Hepatocyte (in vitro differentiated cells): Measurements from ENCODE around the gene SSBP3. TPM values are rescaled to one million over a fixed set of nuclear protein-coding genes. Genes with fewer than 3 reads are reported as not detected.

Experiments
- DNase-seq: peaks from one replicate; pipeline ENCODE4 v3.0.0-alpha.2; 2016; ENCODE audit warnings: low spot score
- H2AFZ ChIP-seq: fragments of 200-600 bp; sonication (generic); 2 replicates; pipeline ENCODE4 v1.6.0; 2016; ENCODE audit warnings: antibody characterized with exemption, mild to moderate bottlenecking
- H3K27ac ChIP-seq: fragments of 200-600 bp; sonication (generic); 2 replicates; pipeline ENCODE4 v1.5.1; 2016; ENCODE audit warnings: mild to moderate bottlenecking
- H3K27me3 ChIP-seq: fragments of 200-600 bp; sonication (generic); 2 replicates; pipeline ENCODE4 v1.6.1; 2016
- H3K36me3 ChIP-seq: fragments of 200-600 bp; sonication (generic); replicated peaks from 2 replicates; pipeline ENCODE4 v1.5.1; 2016; ENCODE audit warnings: low read depth; ENCODE audit not compliant: insufficient read depth
- H3K4me1 ChIP-seq: fragments of 200-600 bp; sonication (generic); 2 replicates; pipeline ENCODE4 v1.5.1; 2016; ENCODE audit warnings: mild to moderate bottlenecking, moderate library complexity; ENCODE audit not compliant: insufficient read depth
- H3K4me2 ChIP-seq: fragments of 200-600 bp; sonication (generic); 2 replicates; pipeline ENCODE4 v1.6.0; 2016
- H3K4me3 ChIP-seq: fragments of 200-600 bp; sonication (generic); 2 replicates; pipeline ENCODE4 v1.5.1; 2016; ENCODE audit warnings: mild to moderate bottlenecking
- H3K79me2 ChIP-seq: fragments of 200-600 bp; sonication (generic); 2 replicates; pipeline ENCODE4 v1.6.0; 2017; ENCODE audit warnings: mild to moderate bottlenecking
- H3K9me2 ChIP-seq: fragments of 200-600 bp; sonication (generic); replicated peaks from 2 replicates; pipeline ENCODE4 v1.6.0; 2017; ENCODE audit warnings: mild to moderate bottlenecking; ENCODE audit not compliant: insufficient read depth
- H3K9me3 ChIP-seq: fragments of 200-600 bp; sonication (generic); 2 replicates; pipeline ENCODE4 v1.5.1; 2016; ENCODE audit warnings: low read depth, mild to moderate bottlenecking
- H4K20me1 ChIP-seq: fragments of 200-600 bp; sonication (generic); 2 replicates; pipeline ENCODE4 v1.6.0; 2016; ENCODE audit warnings: mild to moderate bottlenecking; ENCODE audit not compliant: insufficient read depth, poor library complexity, severe bottlenecking
- CTCF ChIP-seq: fragments of 200-600 bp; sonication (generic); IDR thresholded peaks from 2 replicates; pipeline ENCODE4 v1.5.1; 2016; ENCODE audit warnings: antibody characterized with exemption, mild to moderate bottlenecking; ENCODE audit not compliant: poor library complexity
- EZH2 ChIP-seq: fragments of 200-600 bp; sonication (generic); IDR thresholded peaks from 2 replicates; pipeline ENCODE4 v1.6.1; 2016; ENCODE audit warnings: antibody characterized with exemption, mild to moderate bottlenecking, borderline replicate concordance
- EZH2phosphoT487 ChIP-seq: fragments of 200-600 bp; sonication (generic); IDR thresholded peaks from one replicate; pipeline ENCODE4 v1.6.1; 2018; ENCODE audit warnings: antibody characterized with exemption, mild to moderate bottlenecking, low read depth, moderate library complexity; ENCODE audit not compliant: unreplicated experiment, severe bottlenecking
- WGBS: methylation state at CpG from one replicate; pipeline ENCODE4 v1.1.6; 2016; ENCODE audit warnings: low lambda C conversion rate; ENCODE audit errors: missing lambda C conversion rate; 5-methylcytosine and 5-hydroxymethylcytosine counted together
- polyA plus RNA-seq: library from polyadenylated mRNA; unstranded; fragments of >200 nt; fragmentation: Nextera tagmentation; extraction: Ambion mirVana; gene quantifications from 2 replicates; pipeline ENCODE4 v1.2.1, GENCODE V29; 2016
- total RNA-seq: library from RNA; depleted of rRNA; stranded (reverse); fragments of >200 nt; gene quantifications from 2 replicates; pipeline ENCODE4 v1.2.3, GENCODE V29; 2014

The SSBP3 gene
- total and polyA plus RNA-seq, 2 experiments from 2014 or later: 25.8 to 47.2 TPM

GRCh38 chr1:54229281-54229891, 176.8 kb downstream of the SSBP3 start:
- Histone ChIP-seq H3K36me3 (no peaks in the 10 kb centered on the region), H3K27ac (no peak overlapping the region), H2AFZ (no peak overlapping the region), H3K9me2 (no peaks in the 10 kb centered on the region), H3K79me2 (no peaks in the 10 kb centered on the region), H3K9me3 (no peaks in the 10 kb centered on the region), H3K4me3 (no peak overlapping the region), H3K4me2 (no peak overlapping the region), H3K27me3 (no peaks in the 10 kb centered on the region), H4K20me1 (peaks cover 2% of the 10 kb centered on the region), H3K4me1 (no peaks in the 10 kb centered on the region)
- DNase-seq: no peak
- no peak for TF ChIP-seq CTCF
- TF ChIP-seq EZH2: no peak
- TF ChIP-seq EZH2phosphoT487: no peak
- 73% methylated on average over 11 of the region's 11 CpGs for WGBS

GRCh38 chr1:54228638-54229079, 177.5 kb downstream of the SSBP3 start:
- Histone ChIP-seq H3K36me3 (no peaks in the 10 kb centered on the region), H3K9me3 (no peaks in the 10 kb centered on the region), H3K27me3 (no peaks in the 10 kb centered on the region), H3K4me2 (no peak overlapping the region), H3K4me3 (no peak overlapping the region), H3K79me2 (no peaks in the 10 kb centered on the region), H3K4me1 (no peaks in the 10 kb centered on the region), H3K9me2 (no peaks in the 10 kb centered on the region), H2AFZ (no peak overlapping the region), H4K20me1 (peaks cover 2% of the 10 kb centered on the region), H3K27ac (no peak overlapping the region)
- no peak for DNase-seq
- TF ChIP-seq EZH2 (no peak), EZH2phosphoT487 (no peak), CTCF (no peak)
- 93% methylated on average over 13 of the region's 13 CpGs for WGBS

GRCh38 chr1:54227891-54228310, 178.3 kb downstream of the SSBP3 start:
- Histone ChIP-seq H3K79me2 (no peaks in the 10 kb centered on the region), H3K27me3 (no peaks in the 10 kb centered on the region), H3K27ac (no peak overlapping the region), H3K4me1 (no peaks in the 10 kb centered on the region), H3K9me2 (no peaks in the 10 kb centered on the region), H4K20me1 (peaks cover 2% of the 10 kb centered on the region), H3K36me3 (no peaks in the 10 kb centered on the region), H3K4me3 (no peak overlapping the region), H2AFZ (no peak overlapping the region), H3K9me3 (no peaks in the 10 kb centered on the region), H3K4me2 (no peak overlapping the region)
- no peak for TF ChIP-seq EZH2
- no peak for TF ChIP-seq CTCF
- TF ChIP-seq EZH2phosphoT487: no peak
- DNase-seq: no peak
- 77% methylated on average over 17 of the region's 17 CpGs for WGBS
